Spleen (tissue), 11 donors: ENCODE data around the gene IRX6. TPM values are rescaled to one million over a fixed set of nuclear protein-coding genes. Genes with fewer than 3 reads are reported as not detected.

Experiments
- DNase-seq: peaks from one replicate; pipeline ENCODE4 v3.0.0-alpha.2; 2020
- H3K27ac ChIP-seq, 8 donors: fragments of 200-600 bp; sonication (generic) in 7 of 8; 1 replicate in 4 of 8; 2 replicates in 4 of 8; pipeline versions ENCODE4 v1.5.0 to v1.8.0; 2016 to 2021; ENCODE audit warnings: inconsistent platforms in 4 of 8, mild to moderate bottlenecking in 4 of 8, moderate library complexity in 1 of 8
- H3K27me3 ChIP-seq, 7 donors: fragments of 200-600 bp; sonication (generic) in 6 of 7; replicated peaks in 1 of 7; 1 replicate in 4 of 7; 2 replicates in 3 of 7; pipeline versions ENCODE4 v1.5.0 to v1.8.0; 2016 to 2021; ENCODE audit warnings: inconsistent platforms in 3 of 7, mild to moderate bottlenecking in 1 of 7
- H3K36me3 ChIP-seq, 6 donors: fragments of 200-600 bp; sonication (generic) in 5 of 6; 1 replicate in 4 of 6; 2 replicates in 2 of 6; pipeline versions ENCODE4 v1.5.0 to v1.8.0; 2016 to 2021; ENCODE audit warnings: inconsistent platforms in 2 of 6
- H3K4me1 ChIP-seq, 6 donors: fragments of 200-600 bp; sonication (generic) in 5 of 6; 1 replicate in 3 of 6; 2 replicates in 3 of 6; pipeline versions ENCODE4 v1.5.0 to v1.8.0; 2016 to 2021; ENCODE audit warnings: inconsistent platforms in 3 of 6
- H3K4me3 ChIP-seq, 8 donors: fragments of 200-600 bp; sonication (generic) in 7 of 8; 1 replicate in 4 of 8; 2 replicates in 4 of 8; pipeline versions ENCODE4 v1.5.0 to v1.8.0; 2016 to 2021; ENCODE audit warnings: inconsistent platforms in 4 of 8, mild to moderate bottlenecking in 4 of 8, moderate library complexity in 2 of 8
- H3K9me3 ChIP-seq, 8 donors: fragments of 200-600 bp; sonication (generic) in 7 of 8; 1 replicate in 4 of 8; 2 replicates in 4 of 8; pipeline versions ENCODE4 v1.5.0 to v1.8.0; 2016 to 2021; ENCODE audit warnings: inconsistent platforms in 4 of 8
- CTCF ChIP-seq, 11 experiments: fragments of 200-600 bp in 7 of 11; fragments of 450-650 bp in 4 of 11; sonication (generic) in 4 of 11; IDR thresholded peaks in 8 of 11; conservative IDR thresholded peaks in 3 of 11; 1 replicate in 7 of 11; 2 replicates in 4 of 11; pipeline versions ENCODE4 v1.4.0 to v1.8.0; 2016 to 2021; ENCODE audit warnings: antibody characterized with exemption in 11 of 11, inconsistent platforms in 4 of 11, mild to moderate bottlenecking in 1 of 11
- POLR2A ChIP-seq, 3 donors: fragments of 450-650 bp; IDR thresholded peaks; one replicate each; pipeline ENCODE4 v1.5.1; 2017; ENCODE audit warnings: antibody characterized with exemption in 3 of 3, mild to moderate bottlenecking in 1 of 3
- POLR2AphosphoS5 ChIP-seq, 3 donors: sonication (generic); formaldehyde crosslinking; IDR thresholded peaks; one replicate each; pipeline ENCODE4 v1.5.1; 2017; ENCODE audit warnings: antibody characterized with exemption in 3 of 3
- WGBS, 5 donors: extraction: QIAGEN DNeasy Blood & Tissue Kit in 3 of 5; methylation state at CpG; one replicate each; pipeline versions ENCODE4 v1.1.5 to v1.1.7; 2013 to 2018; 5-methylcytosine and 5-hydroxymethylcytosine counted together
- intact Hi-C: fragments of 100-400 bp; cut with DNase I; formaldehyde crosslinking; loops from one replicate; pipeline ENCODE4 v1.15.0; 2023; ENCODE audit warnings: low total_unique reads
- polyA plus RNA-seq, 3 donors: library from polyadenylated mRNA; stranded (reverse); fragments of 200-250 nt; gene quantifications; one replicate each; pipeline ENCODE4 v1.2.1, GENCODE V29; 2013
- total RNA-seq, 7 donors: library from RNA; depleted of rRNA in 3 of 7; stranded (reverse); fragments of >200 nt in 3 of 7; fragmentation: NEBNext Ultra II Directional in 4 of 7; extraction: Animal tissue kit (Norgen Biotek cat#: 25700) in 4 of 7; gene quantifications; one replicate each; pipeline versions ENCODE4 v1.1.0 to v1.2.1, GENCODE V29; 2016 to 2021
- donor health status: healthy with polysubstance abuse.
- donor health status: DM: no; HTN: no; CAD: no; lungs with moderate emphysema.
- donor health status: DM: no; HTN: no; CAD: no.
- donor health status: Bipolar disorder and iron deficiency.
- donor health status: healthy.
- donor health status: DM: no; HTN: no; CAD: no.
- donor health status: DM: yes; HTN: yes; CAD: no.

The IRX6 gene
- total and polyA plus RNA-seq, 10 donors, result 0.08 to 1.9 (median 0.40) TPM; not detected in 1

GRCh38 chr16:55350984-55351383 is 27.0 kb downstream of the IRX6 start:
- H3K9me3 ChIP-seq, result peaks cover 0 to 4% (median 0%) of the 10 kb centered on the region in 8 donors
- no peaks in the 10 kb centered on the region for H3K36me3 ChIP-seq
- no peak for DNase-seq
- H3K27me3 ChIP-seq, result no peaks in the 10 kb centered on the region
- no peak for TF ChIP-seq CTCF (IDR thresholded peaks at IDR 0.05 in 8 of 11, conservative IDR thresholded peaks at IDR 0.05 in 3 of 11)
- TF ChIP-seq POLR2A (IDR thresholded peaks at IDR 0.05), result no peak
- H3K4me3 ChIP-seq, result no peak overlapping the region
- intact Hi-C loops, result no loop called here
- H3K27ac ChIP-seq, result no peak overlapping the region
- H3K4me1 ChIP-seq, result no peaks in the 10 kb centered on the region

- no peak for DNase-seq
- intact Hi-C loops, result no loop called here
- Histone ChIP-seq H3K9me3 (peaks cover 0 to 4% (median 0%) of the 10 kb centered on the region in 8 donors), H3K27me3 (no peaks in the 10 kb centered on the region), H3K27ac (no peak overlapping the region), H3K4me1 (no peaks in the 10 kb centered on the region), H3K36me3 (no peaks in the 10 kb centered on the region), H3K4me3 (no peak overlapping the region)
- TF ChIP-seq CTCF (IDR thresholded peaks at IDR 0.05 in 8 of 11, conservative IDR thresholded peaks at IDR 0.05 in 3 of 11) (no peak), POLR2AphosphoS5 (IDR thresholded peaks at IDR 0.05) (no peak), POLR2A (IDR thresholded peaks at IDR 0.05) (no peak)
- WGBS, 5 donors, result 86 to 95% (median 87%) methylated on average over 3 of the region's 3 CpGs
These were observed 27.9 kb downstream of the IRX6 start for GRCh38 chr16:55351936-55352335.

GRCh38 chr16:55357241-55357640 is 33.2 kb downstream of the IRX6 start:
- peaks cover 0 to under 1% (median 0%) of the 10 kb centered on the region in 8 donors for H3K9me3 ChIP-seq
- no peaks in the 10 kb centered on the region for H3K36me3 ChIP-seq
- TF ChIP-seq CTCF (IDR thresholded peaks at IDR 0.05 in 8 of 11, conservative IDR thresholded peaks at IDR 0.05 in 3 of 11) (no peak), POLR2A (IDR thresholded peaks at IDR 0.05) (no peak), POLR2AphosphoS5 (IDR thresholded peaks at IDR 0.05) (no peak)
- no peaks in the 10 kb centered on the region for H3K27me3 ChIP-seq
- intact Hi-C loops, result no loop called here
- H3K4me3 ChIP-seq, result no peak overlapping the region
- WGBS, 5 donors, result 69 to 91% (median 80%) methylated on average over 3 of the region's 3 CpGs
- H3K27ac ChIP-seq, result no peak overlapping the region
- no peaks in the 10 kb centered on the region for H3K4me1 ChIP-seq
- no peak for DNase-seq

GRCh38 chr16:55359946-55360345 is 35.9 kb downstream of the IRX6 start:
- no peak for DNase-seq
- intact Hi-C loops, result no loop called here
- WGBS, 5 donors, result 79 to 94% (median 85%) methylated on average over 2 of the region's 2 CpGs
- no peaks in the 10 kb centered on the region for H3K4me1 ChIP-seq
- H3K27me3 ChIP-seq, result peaks cover 0 to 5% (median 0%) of the 10 kb centered on the region in 7 donors
- no peak for TF ChIP-seq CTCF (IDR thresholded peaks at IDR 0.05 in 8 of 11, conservative IDR thresholded peaks at IDR 0.05 in 3 of 11)
- TF ChIP-seq POLR2AphosphoS5 (IDR thresholded peaks at IDR 0.05), result no peak
- no peak for TF ChIP-seq POLR2A (IDR thresholded peaks at IDR 0.05)
- no peaks in the 10 kb centered on the region for H3K9me3 ChIP-seq
- H3K36me3 ChIP-seq, result no peaks in the 10 kb centered on the region
- H3K27ac ChIP-seq, result no peak overlapping the region
- no peak overlapping the region for H3K4me3 ChIP-seq
